GM21576 (cell line): ENCODE measurements around the gene DNASE1L1.

Experiments used
- ATAC-seq: cut with Tn5 transposase; IDR thresholded peaks from one replicate; pipeline ENCODE4 v1.9.1; 2021; ENCODE audit warnings: mild to moderate bottlenecking, moderate library complexity; ENCODE audit not compliant: unreplicated experiment

Gene DNASE1L1

GRCh38 chrX:154369449-154370299 is 39.4 kb downstream of the DNASE1L1 start:
- no peak for ATAC-seq

GRCh38 chrX:154368630-154369448 is 40.2 kb downstream of the DNASE1L1 start:
- ATAC-seq = no peak

- no peak for ATAC-seq
These were observed 41.4 kb downstream of the DNASE1L1 start for GRCh38 chrX:154367474-154368308.

- ATAC-seq = no peak
These were observed 42.4 kb downstream of the DNASE1L1 start for GRCh38 chrX:154366666-154367055.

- ATAC-seq = no peak
These were observed 42.9 kb downstream of the DNASE1L1 start for GRCh38 chrX:154365997-154366665.

- no peak for ATAC-seq
These were observed 43.9 kb downstream of the DNASE1L1 start for GRCh38 chrX:154365052-154365600.

GRCh38 chrX:154363706-154364439 is 45.2 kb downstream of the DNASE1L1 start:
- ATAC-seq = no peak

- ATAC-seq = no peak
These were observed 46.8 kb downstream of the DNASE1L1 start for GRCh38 chrX:154362085-154362742.

- ATAC-seq = no peak
These were observed 48.8 kb downstream of the DNASE1L1 start for GRCh38 chrX:154360155-154360713.

GRCh38 chrX:154359362-154360154 is 49.5 kb downstream of the DNASE1L1 start:
- no peak for ATAC-seq

- ATAC-seq = no peak
These were observed 50.2 kb downstream of the DNASE1L1 start for GRCh38 chrX:154358829-154359228.

GRCh38 chrX:154358011-154358410 is 51.0 kb downstream of the DNASE1L1 start:
- no peak for ATAC-seq

GRCh38 chrX:154357205-154357604 is 51.8 kb downstream of the DNASE1L1 start:
- ATAC-seq = no peak

- ATAC-seq = no peak
These were observed 52.5 kb downstream of the DNASE1L1 start for GRCh38 chrX:154356596-154356995.

GRCh38 chrX:154355776-154356140 is 53.3 kb downstream of the DNASE1L1 start:
- ATAC-seq = no peak

- ATAC-seq = no peak
These were observed 53.8 kb downstream of the DNASE1L1 start for GRCh38 chrX:154355094-154355775.

- no peak for ATAC-seq
These were observed 54.5 kb downstream of the DNASE1L1 start for GRCh38 chrX:154354516-154354915.
